H9 (cell line): ENCODE measurements around the gene TMTC2. TPM values are rescaled to one million over a fixed set of nuclear protein-coding genes. Genes with fewer than 3 reads are reported as not detected.

ENCODE experiments used
- DNase-seq: peaks from one replicate; pipeline ENCODE4 v3.0.0-alpha.2; 2017
- H2AFZ ChIP-seq: one replicate; pipeline ENCODE4 v1.6.1; 2013; ENCODE audit warnings: mild to moderate bottlenecking, low read length, control low read depth, moderate library complexity
- H2AK5ac ChIP-seq: 2 replicates; pipeline ENCODE4 v1.6.1; 2013; ENCODE audit warnings: low read length, control low read depth, mixed read lengths; ENCODE audit not compliant: insufficient read length
- H2BK120ac ChIP-seq: one replicate; pipeline ENCODE4 v1.6.1; 2013; ENCODE audit warnings: low read depth, mild to moderate bottlenecking, low read length, control low read depth, inconsistent platforms; ENCODE audit not compliant: poor library complexity, severe bottlenecking
- H2BK12ac ChIP-seq: 2 replicates; pipeline ENCODE4 v1.6.1; 2013; ENCODE audit warnings: low read length, control low read depth, mixed read lengths, low read depth; ENCODE audit not compliant: insufficient read length
- H2BK15ac ChIP-seq: 2 replicates; pipeline ENCODE4 v1.6.1; 2013; ENCODE audit warnings: low read depth, low read length, control low read depth
- H2BK20ac ChIP-seq: one replicate; pipeline ENCODE4 v1.6.1; 2013; ENCODE audit warnings: low read depth, mild to moderate bottlenecking, low read length, control low read depth, inconsistent platforms; ENCODE audit not compliant: poor library complexity, severe bottlenecking
- H2BK5ac ChIP-seq: 2 replicates; pipeline ENCODE4 v1.6.1; 2013; ENCODE audit warnings: low read length, control low read depth, mixed read lengths; ENCODE audit not compliant: insufficient read length
- H3K14ac ChIP-seq: 2 replicates; pipeline ENCODE4 v1.6.1; 2013; ENCODE audit warnings: low read length, control low read depth; ENCODE audit not compliant: insufficient read depth
- H3K18ac ChIP-seq: 2 replicates; pipeline ENCODE4 v1.6.1; 2013; ENCODE audit warnings: low read depth, mild to moderate bottlenecking, mixed read lengths, low read length, control low read depth; ENCODE audit not compliant: insufficient read length
- H3K23ac ChIP-seq: 2 replicates; pipeline ENCODE4 v1.6.1; 2013; ENCODE audit warnings: low read length, control low read depth, mixed read lengths, low read depth; ENCODE audit not compliant: insufficient read length
- H3K23me2 ChIP-seq: 2 replicates; pipeline ENCODE4 v1.6.1; 2013; ENCODE audit warnings: low read depth, mild to moderate bottlenecking, mixed read lengths, low read length, control low read depth; ENCODE audit not compliant: insufficient read length, poor library complexity, severe bottlenecking
- H3K27ac ChIP-seq: 2 replicates; pipeline ENCODE4 v1.5.1; 2013; ENCODE audit warnings: low read length, control low read depth, mixed read lengths, low read depth; ENCODE audit not compliant: insufficient read length
- H3K27me3 ChIP-seq: 2 replicates; pipeline ENCODE4 v1.6.1; 2013; ENCODE audit warnings: low read length, control low read depth, inconsistent platforms; ENCODE audit not compliant: insufficient read depth
- H3K4ac ChIP-seq: 2 replicates; pipeline ENCODE4 v1.6.1; 2013; ENCODE audit warnings: low read depth, mild to moderate bottlenecking, control low read depth, inconsistent platforms, low read length, moderate library complexity
- H3K4me1 ChIP-seq: 2 replicates; pipeline ENCODE4 v1.6.1; 2013; ENCODE audit warnings: low read length, control low read depth, inconsistent platforms; ENCODE audit not compliant: insufficient read depth
- H3K4me2 ChIP-seq: 2 replicates; pipeline ENCODE4 v1.6.1; 2013; ENCODE audit warnings: low read length, control low read depth, mixed read lengths; ENCODE audit not compliant: insufficient read length, insufficient read depth
- H3K56ac ChIP-seq: 2 replicates; pipeline ENCODE4 v1.6.1; 2013; ENCODE audit warnings: low read depth, mild to moderate bottlenecking, mixed read lengths, low read length, control low read depth; ENCODE audit not compliant: insufficient read length
- H3K79me1 ChIP-seq: 2 replicates; pipeline ENCODE4 v1.6.1; 2013; ENCODE audit warnings: low read depth, mild to moderate bottlenecking, moderate library complexity, low read length, control low read depth, inconsistent platforms; ENCODE audit not compliant: insufficient read depth, poor library complexity, severe bottlenecking
- H3K79me2 ChIP-seq: 2 replicates; pipeline ENCODE4 v1.6.1; 2013; ENCODE audit warnings: low read length, control low read depth, inconsistent platforms; ENCODE audit not compliant: insufficient read depth
- H3K9ac ChIP-seq: 2 replicates; pipeline ENCODE4 v1.6.1; 2013; ENCODE audit warnings: low read length, control low read depth, mixed read lengths; ENCODE audit not compliant: insufficient read length; ENCODE audit errors: extremely low read depth
- H3K9me3 ChIP-seq: one replicate; pipeline ENCODE4 v1.6.1; 2013; ENCODE audit warnings: low read depth, low read length, inconsistent platforms; ENCODE audit not compliant: control insufficient read depth
- H3T11ph ChIP-seq: one replicate; pipeline ENCODE4 v1.6.1; 2013; ENCODE audit warnings: mild to moderate bottlenecking, low read length, control low read depth, inconsistent platforms
- H4K20me1 ChIP-seq: one replicate; pipeline ENCODE4 v1.6.1; 2013; ENCODE audit not compliant: control insufficient read depth, insufficient read length, insufficient read depth
- H4K5ac ChIP-seq: 2 replicates; pipeline ENCODE4 v1.6.1; 2013; ENCODE audit warnings: low read depth, mild to moderate bottlenecking, mixed read lengths, low read length, control low read depth; ENCODE audit not compliant: insufficient read length
- H4K8ac ChIP-seq: replicated peaks from 2 replicates; pipeline ENCODE4 v1.6.1; 2013; ENCODE audit warnings: low read length, control low read depth, mixed read lengths, low read depth; ENCODE audit not compliant: insufficient read length
- H4K91ac ChIP-seq: 2 replicates; pipeline ENCODE4 v1.6.1; 2013; ENCODE audit warnings: low read depth, mild to moderate bottlenecking, moderate library complexity, mixed read lengths, low read length, control low read depth; ENCODE audit not compliant: insufficient read length
- H3K27ac Mint-ChIP-seq, 3 experiments: 2 replicates in 2 of 3; 3 replicates in 1 of 3; pipeline ENCODE4 v1.8.0; 2020 to 2021; ENCODE audit warnings: mixed read lengths in 3 of 3, mild to moderate bottlenecking in 1 of 3, moderate library complexity in 1 of 3
- H3K27me3 Mint-ChIP-seq: 2 replicates; pipeline ENCODE4 v1.8.0; 2021; ENCODE audit warnings: low read depth, mild to moderate bottlenecking, moderate library complexity, mixed read lengths
- H3K36me3 Mint-ChIP-seq, 3 experiments: 2 replicates in 2 of 3; 3 replicates in 1 of 3; pipeline ENCODE4 v1.8.0; 2020 to 2021; ENCODE audit warnings: low read depth in 3 of 3, mixed read lengths in 3 of 3; ENCODE audit not compliant: insufficient read depth in 1 of 3
- H3K4me1 Mint-ChIP-seq, 2 experiments: 2 replicates each; pipeline ENCODE4 v1.8.0; 2020; ENCODE audit warnings: mixed read lengths in 2 of 2
- H3K4me3 Mint-ChIP-seq, 2 experiments: 2 replicates in 1 of 2; 3 replicates in 1 of 2; pipeline ENCODE4 v1.8.0; 2020 to 2021; ENCODE audit warnings: mild to moderate bottlenecking in 2 of 2, mixed read lengths in 2 of 2, moderate library complexity in 1 of 2
- H3K9me3 Mint-ChIP-seq, 2 experiments: 2 replicates in 1 of 2; 3 replicates in 1 of 2; pipeline ENCODE4 v1.8.0; 2020; ENCODE audit warnings: mild to moderate bottlenecking in 2 of 2, mixed read lengths in 2 of 2, moderate library complexity in 1 of 2
- WGBS: extraction: QIAGEN DNeasy Blood & Tissue Kit; methylation state at CpG from one replicate; pipeline ENCODE4 v1.1.7; 2013; ENCODE audit warnings: missing lambda C conversion rate, low lambda C conversion rate, mixed read lengths; ENCODE audit not compliant: insufficient read length; ENCODE audit errors: extremely low coverage; 5-methylcytosine and 5-hydroxymethylcytosine counted together
- total RNA-seq: library from RNA; stranded (reverse); gene quantifications from 2 replicates; pipeline ENCODE4 v1.2.1, GENCODE V29; 2021
- TF ChIP-seq, protein P1 (sequence below): fragments of 200-600 bp; sonication (generic); conservative IDR thresholded peaks from 3 replicates; pipeline ENCODE4 v1.8.0; 2021; ENCODE audit warnings: antibody characterized with exemption, mild to moderate bottlenecking

The TMTC2 gene
- total RNA-seq, 1 experiment from 2014 or later, result 3.1 TPM

GRCh38 chr12:83092129-83092528 lies 405.4 kb downstream of the TMTC2 start:
- no peaks in the 10 kb centered on the region for H3K9me3 ChIP-seq
- no peak overlapping the region for H2BK15ac ChIP-seq
- no peak overlapping the region for H4K5ac ChIP-seq
- Mint-ChIP-seq H3K27ac (peak overlapping the region in 1 of 3 experiments; percentile 11; a peak in 2 of 7 replicates), H3K4me1 (peaks cover 17 to 24% of the 10 kb centered on the region in 2 experiments), H3K27me3 (no peaks in the 10 kb centered on the region), H3K4me3 (no peak overlapping the region), H3K36me3 (peaks cover 0 to 11% (median 9%) of the 10 kb centered on the region in 3 experiments; a peak in 5 of 7 replicates), H3K9me3 (peaks cover 0 to 5% of the 10 kb centered on the region in 2 experiments; a peak in 3 of 5 replicates)
- TF ChIP-seq, protein P1, sequence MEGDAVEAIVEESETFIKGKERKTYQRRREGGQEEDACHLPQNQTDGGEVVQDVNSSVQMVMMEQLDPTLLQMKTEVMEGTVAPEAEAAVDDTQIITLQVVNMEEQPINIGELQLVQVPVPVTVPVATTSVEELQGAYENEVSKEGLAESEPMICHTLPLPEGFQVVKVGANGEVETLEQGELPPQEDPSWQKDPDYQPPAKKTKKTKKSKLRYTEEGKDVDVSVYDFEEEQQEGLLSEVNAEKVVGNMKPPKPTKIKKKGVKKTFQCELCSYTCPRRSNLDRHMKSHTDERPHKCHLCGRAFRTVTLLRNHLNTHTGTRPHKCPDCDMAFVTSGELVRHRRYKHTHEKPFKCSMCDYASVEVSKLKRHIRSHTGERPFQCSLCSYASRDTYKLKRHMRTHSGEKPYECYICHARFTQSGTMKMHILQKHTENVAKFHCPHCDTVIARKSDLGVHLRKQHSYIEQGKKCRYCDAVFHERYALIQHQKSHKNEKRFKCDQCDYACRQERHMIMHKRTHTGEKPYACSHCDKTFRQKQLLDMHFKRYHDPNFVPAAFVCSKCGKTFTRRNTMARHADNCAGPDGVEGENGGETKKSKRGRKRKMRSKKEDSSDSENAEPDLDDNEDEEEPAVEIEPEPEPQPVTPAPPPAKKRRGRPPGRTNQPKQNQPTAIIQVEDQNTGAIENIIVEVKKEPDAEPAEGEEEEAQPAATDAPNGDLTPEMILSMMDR, result no peak
- no peaks in the 10 kb centered on the region for H3K79me1 ChIP-seq
- H3K9ac ChIP-seq, result no peak overlapping the region
- no peak overlapping the region for H3K18ac ChIP-seq
- H3K4me2 ChIP-seq, result no peak overlapping the region
- no peak overlapping the region for H3T11ph ChIP-seq
- peaks cover 2% of the 10 kb centered on the region; the same call in 1 of the 2 replicates for H3K4me1 ChIP-seq
- no peaks in the 10 kb centered on the region for H4K20me1 ChIP-seq
- no peak overlapping the region for H3K14ac ChIP-seq
- no peak overlapping the region for H2BK12ac ChIP-seq
- H3K56ac ChIP-seq, result no peak overlapping the region
- H3K27me3 ChIP-seq, result no peaks in the 10 kb centered on the region
- H2BK120ac ChIP-seq, result no peak overlapping the region
- H2AFZ ChIP-seq, result no peak overlapping the region
- H4K91ac ChIP-seq, result no peak overlapping the region
- no peak overlapping the region for H2AK5ac ChIP-seq
- no peak overlapping the region for H2BK5ac ChIP-seq
- H3K23ac ChIP-seq, result no peak overlapping the region
- H2BK20ac ChIP-seq, result no peak overlapping the region
- H3K79me2 ChIP-seq, result no peaks in the 10 kb centered on the region
- no peak overlapping the region for H4K8ac ChIP-seq
- WGBS, result no CpG with 5 or more reads among the region's 1 CpG
- H3K23me2 ChIP-seq, result no peaks in the 10 kb centered on the region
- no peak overlapping the region for H3K4ac ChIP-seq
- no peak for DNase-seq
- no peak overlapping the region for H3K27ac ChIP-seq
